HepG2 (cell line): ENCODE measurements around the gene TTC16.

ENCODE experiments used
- FOSL1 ChIP-seq: sonication (generic); formaldehyde crosslinking; IDR thresholded peaks from 2 replicates; pipeline ENCODE4 v1.9.0; 2021; ENCODE audit warnings: missing genetic modification reagents, borderline replicate concordance
- RXRA ChIP-seq: sonication (generic); formaldehyde crosslinking; IDR thresholded peaks from 2 replicates; pipeline ENCODE4 v1.5.1; 2020; ENCODE audit warnings: missing genetic modification reagents
- ZNF598 ChIP-seq: sonication (generic); formaldehyde crosslinking; IDR thresholded peaks from 2 replicates; pipeline ENCODE4 v1.5.1; 2020; ENCODE audit warnings: mild to moderate bottlenecking, missing genetic modification reagents, borderline replicate concordance

DNA sequence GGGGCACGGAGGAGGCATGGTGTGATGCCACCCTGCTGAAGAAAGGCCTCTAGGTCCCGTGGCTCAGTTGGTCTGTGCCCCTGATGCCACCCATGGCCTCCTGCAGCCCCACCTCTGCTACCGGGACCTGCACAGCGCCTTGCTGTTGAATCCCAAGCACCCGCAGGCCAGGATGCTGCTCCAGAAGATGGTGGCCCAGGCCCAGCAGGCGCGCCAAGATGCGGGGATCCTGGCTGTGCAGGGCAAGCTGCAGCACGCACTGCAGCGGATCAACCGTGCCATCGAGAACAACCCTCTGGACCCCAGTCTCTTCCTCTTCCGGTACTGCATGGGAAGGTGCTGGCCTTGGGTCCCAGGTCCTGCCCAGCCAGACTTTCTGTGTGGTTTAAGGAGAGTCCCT lies 7.1 kb downstream of the TTC16 start:
- no peak for TF ChIP-seq FOSL1 (CRISPR knock-in tag)
- TF ChIP-seq ZNF598 (CRISPR knock-in tag), result no peak
- TF ChIP-seq RXRA (CRISPR knock-in tag), result no peak
